GM12891 (cell line): ENCODE results near the gene NPPC.

ENCODE experiments used
- POLR2A ChIP-seq: IDR thresholded peaks from 2 replicates; pipeline ENCODE4 v1.6.1; 2011; ENCODE audit warnings: low read depth, low read length, control low read depth
- POLR2AphosphoS5 ChIP-seq: IDR thresholded peaks from 2 replicates; pipeline ENCODE4 v1.6.1; 2011; ENCODE audit warnings: low read depth, low read length, control low read depth
- TAF1 ChIP-seq: IDR thresholded peaks from 2 replicates; pipeline ENCODE4 v1.6.1; 2011; ENCODE audit warnings: low read depth, low read length, control low read depth

DNA sequence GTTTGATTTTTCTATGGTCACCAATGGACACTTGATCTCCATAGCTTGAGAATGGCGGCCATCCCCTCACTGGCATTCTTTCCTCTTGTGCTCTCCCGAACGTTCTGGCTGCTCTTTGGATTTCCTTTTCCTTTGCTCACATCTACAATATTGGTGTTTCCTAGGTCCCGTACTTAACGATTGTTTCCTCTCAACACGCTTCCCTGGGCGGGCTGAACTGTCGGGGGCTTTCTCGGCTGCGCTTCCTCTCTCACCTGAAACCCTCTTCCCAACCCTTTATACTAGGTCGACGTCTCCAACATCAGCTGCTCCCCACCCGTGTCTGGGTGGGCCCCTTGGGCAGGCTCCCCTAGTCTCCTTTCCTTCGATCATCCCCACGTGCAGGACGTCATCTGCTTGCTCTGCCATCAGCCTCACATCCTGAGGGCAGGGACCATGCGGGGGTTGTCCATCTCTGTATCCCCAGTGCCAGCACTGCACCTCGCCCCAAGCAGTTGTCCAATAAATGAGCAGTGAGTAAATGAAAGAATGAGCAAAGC lies 34.7 kb upstream of the NPPC start:
- TF ChIP-seq POLR2AphosphoS5 (no peak), POLR2A (no peak), TAF1 (no peak)
